ENCODE measurements around the gene ACVR1B.

The ACVR1B gene

DNA sequence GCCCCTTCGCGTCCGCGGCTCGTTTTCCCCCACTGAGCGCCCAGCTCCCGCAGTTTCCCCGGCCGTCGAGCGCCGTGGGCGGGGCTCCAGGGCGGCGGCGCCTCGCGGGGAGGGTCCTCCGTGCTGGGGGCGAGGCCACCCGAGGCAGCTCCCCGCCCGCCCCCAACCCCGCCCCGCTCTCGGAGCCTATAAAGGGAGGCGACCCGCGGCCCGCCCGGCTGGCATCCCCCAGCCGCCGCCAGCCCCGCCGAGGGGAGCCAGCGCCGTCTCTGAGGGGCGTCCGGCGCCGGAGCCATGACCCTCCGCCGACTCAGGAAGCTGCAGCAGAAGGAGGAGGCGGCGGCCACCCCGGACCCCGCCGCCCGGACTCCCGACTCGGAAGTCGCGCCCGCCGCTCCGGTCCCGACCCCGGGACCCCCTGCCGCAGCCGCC lies 55.2 kb downstream of the ACVR1B start, which contains the start of gene TAMALIN:
Gene TAMALIN, plus strand, starts transcription at position 221 of the 432 bp plus-strand sequence. Its CDS starts 74 bp downstream, at position 295.
- peak; percentile 89 for DNase-seq

DNA sequence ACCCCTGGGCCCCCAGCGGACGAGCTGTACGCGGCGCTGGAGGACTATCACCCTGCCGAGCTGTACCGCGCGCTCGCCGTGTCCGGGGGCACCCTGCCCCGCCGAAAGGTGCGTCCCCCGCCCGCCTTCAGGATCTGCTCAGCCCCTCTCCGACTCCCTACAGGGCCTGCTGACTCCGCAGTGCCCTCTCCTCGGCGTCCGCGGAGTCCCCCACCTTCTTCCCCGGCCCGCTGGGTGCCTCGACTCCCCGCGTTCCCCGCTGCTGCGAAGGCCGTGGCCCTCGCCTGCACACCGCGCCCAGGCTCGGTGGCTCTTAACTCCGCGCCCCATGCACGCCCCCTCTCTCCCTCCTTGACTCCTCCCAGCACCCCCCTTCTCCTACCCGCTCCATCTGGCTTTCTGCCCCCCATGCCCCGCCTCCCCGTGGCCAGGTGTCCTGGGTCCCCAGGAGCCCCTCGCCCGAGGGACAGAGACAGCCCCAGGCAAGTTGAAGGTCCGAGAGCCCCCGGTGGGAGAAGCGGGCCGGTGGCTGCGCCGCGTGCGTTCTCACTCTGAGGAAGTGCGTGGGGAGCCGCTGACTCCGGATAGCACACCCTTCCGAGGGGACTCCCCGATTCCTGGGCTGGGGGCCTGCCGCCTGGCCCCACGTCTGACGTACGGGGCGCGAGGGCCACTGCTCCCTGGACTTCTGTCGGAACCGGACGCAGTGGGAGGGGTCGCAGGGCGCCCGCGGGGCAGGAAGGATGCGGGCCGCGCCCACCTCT lies 55.8 kb downstream of the ACVR1B start:
- DNase-seq: peak; percentile 72

DNA sequence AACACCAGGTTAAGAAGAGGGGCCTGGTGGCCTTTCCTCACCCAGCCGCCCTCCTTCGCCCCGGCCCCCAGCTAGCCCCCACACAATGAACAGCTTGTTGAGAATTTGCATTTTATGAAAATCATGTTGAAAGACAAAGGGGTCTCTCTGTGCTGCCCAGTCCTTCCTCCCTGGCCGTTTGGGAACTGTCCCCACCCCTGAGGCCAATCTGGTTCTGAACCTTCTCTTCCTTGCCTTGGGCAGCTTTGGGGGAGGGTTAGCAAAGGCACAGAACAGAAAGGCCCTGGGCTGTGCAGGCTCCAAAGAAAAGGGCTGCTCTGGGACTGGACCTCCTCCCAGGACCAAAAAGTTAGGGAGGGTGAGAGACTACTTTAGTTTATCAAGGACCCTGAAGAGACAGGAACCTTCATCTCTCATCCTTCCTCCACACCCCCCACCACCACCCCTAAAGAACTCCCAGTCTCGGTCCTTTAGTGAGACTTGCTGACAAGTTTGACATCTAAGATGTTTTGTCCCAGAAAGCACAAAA lies 56.5 kb downstream of the ACVR1B start:
- no peak for DNase-seq

DNA sequence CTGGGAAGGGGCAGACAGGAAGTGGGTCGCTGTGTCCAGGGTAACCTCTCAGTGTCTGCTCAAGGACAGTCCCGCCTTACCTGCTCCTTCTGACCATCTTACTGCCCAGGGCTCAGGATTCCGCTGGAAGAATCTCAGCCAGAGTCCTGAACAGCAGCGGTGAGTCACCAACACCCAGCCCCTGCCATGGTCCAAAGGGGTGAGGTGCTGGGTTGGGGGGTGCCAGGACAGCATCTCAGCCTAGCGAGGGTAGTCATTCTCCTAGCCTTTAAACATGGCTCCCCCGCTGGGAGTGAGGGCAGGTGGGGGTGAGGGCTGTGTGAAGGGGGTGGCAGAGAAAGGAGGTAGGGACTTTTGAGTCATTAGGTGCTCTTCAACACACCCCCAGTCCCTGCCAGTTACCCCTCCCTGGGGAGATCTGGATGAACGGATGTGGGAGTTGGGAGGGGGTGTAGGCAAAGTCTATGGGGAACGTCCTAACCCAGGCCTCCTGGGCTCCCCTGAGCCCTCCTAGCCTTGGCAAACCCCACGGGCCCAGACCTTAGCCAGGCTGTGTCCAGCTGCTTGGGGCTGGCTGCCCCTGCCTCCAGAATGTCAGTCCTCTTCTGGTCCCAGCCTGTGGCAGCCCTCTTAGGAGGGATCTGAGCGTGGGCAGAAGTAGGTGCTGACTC lies 57.7 kb downstream of the ACVR1B start:
- no peak for DNase-seq

DNA sequence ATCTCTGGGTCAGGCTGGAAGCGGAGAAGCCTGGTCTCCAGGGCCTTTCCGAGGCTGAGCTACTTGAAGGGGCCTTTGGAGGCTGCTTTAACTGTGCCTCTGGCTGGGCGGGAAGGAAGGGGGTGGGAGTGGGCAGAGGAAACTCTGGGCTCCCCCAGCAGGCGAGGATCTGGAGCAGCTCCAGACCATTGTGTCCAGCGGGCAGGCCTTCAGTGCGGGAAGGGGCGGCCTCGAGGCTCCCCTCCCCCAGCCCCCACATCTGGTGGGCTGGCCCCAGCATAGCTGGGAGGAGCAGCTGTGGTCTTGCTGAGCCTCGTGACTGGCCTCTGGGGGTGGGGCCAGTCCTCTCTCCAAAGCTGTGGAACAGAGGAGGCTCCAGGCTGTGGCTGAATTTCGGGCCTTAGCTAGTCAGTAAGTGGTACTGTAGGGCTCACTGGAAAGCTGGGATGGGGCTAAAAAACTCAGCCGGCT lies 58.7 kb downstream of the ACVR1B start:
- DNase-seq: no peak

DNA sequence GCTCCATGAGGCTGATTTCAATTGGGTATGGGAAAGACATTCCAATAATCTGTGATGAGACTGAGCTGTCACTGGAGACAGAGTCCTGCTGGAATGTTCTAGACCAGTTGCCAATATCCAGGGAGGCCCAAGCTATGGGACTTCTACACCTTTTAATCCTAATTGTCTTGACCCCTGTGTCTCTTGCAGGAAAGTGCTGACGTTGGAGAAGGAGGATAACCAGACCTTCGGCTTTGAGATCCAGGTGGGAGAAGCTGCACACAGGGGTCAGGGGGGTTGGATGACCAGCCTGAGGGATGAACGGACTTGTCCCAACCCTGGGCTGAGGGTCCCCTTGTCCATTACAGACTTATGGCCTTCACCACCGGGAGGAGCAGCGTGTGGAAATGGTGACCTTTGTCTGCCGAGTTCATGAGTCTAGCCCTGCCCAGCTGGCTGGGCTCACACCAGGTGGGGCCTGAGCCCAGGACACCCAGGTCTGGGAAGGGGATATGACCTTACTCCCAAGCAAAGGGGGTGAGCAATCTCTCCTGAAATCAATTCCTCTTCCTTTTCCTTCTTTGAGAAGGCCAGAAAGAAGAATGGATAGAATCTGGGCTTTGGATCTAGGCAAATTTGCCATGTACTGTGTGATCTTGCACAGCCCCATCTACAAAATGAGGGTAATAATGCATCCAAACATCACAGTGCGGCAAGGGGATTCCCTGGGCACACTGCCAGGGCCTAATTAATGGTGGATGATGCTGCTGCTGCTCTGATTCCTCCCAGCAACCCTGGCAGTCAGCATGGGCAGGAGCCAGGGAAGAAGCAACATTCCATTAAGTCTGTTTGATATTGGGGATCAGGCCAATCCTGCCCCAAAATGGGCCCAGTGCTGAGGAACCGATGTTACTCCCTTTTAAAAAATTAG lies 59.4 kb downstream of the ACVR1B start:
- DNase-seq: no peak

DNA sequence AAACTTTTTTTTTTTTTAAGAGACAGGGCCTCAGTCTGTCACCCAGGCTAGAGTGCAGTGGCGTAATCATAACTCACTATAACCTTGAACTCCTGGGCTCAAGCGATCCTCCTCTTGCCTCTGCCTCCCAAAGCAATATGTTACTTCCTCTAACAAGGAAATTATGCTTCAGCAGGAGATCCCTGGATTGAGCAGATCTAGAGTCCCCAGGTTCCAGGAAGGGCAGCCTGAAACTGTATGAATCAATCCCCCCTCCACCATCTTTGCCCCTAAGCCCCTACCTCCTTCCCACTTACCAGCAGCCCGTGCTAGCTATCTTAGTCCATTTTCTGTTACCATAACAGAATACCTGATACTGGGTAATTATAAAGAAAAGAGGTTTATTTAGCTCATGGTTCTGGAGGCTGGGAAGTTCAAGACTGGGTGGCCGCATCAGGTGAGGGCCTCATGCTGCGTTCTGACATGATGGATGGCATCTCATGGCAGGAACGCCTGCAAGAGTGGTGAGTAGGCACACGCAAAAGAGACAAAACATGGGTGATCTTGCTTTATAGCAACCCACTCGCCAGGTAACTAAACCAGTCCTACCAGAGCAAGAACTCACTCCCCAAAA lies 60.2 kb downstream of the ACVR1B start:
- no peak for DNase-seq

DNA sequence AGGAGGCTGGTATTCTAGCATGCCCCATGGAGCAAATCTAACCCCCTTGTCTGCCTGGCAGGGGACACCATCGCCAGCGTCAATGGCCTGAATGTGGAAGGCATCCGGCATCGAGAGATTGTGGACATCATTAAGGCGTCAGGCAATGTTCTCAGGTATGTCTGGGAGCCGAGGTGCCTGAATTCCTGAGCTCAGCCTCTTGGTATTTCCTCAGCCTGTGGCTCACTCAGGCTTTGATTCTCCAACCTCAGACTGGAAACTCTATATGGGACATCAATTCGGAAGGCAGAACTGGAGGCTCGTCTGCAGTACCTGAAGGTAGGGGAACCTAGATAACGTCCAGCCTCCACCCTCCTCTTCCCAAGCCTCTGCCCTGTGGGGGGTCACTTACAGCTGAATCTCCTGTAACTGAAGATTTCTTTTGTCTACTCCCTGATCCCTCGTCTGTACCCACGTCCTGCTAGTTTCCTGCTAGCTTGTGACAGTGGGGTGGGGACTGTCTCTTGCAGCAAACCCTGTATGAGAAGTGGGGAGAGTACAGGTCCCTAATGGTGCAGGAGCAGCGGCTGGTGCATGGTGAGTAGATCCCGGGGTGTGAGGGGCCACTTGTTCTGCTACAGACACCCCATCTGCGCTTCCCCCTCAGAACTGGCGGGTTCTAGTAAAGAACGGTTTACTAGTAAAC lies 62.3 kb downstream of the ACVR1B start:
- DNase-seq: no peak

DNA sequence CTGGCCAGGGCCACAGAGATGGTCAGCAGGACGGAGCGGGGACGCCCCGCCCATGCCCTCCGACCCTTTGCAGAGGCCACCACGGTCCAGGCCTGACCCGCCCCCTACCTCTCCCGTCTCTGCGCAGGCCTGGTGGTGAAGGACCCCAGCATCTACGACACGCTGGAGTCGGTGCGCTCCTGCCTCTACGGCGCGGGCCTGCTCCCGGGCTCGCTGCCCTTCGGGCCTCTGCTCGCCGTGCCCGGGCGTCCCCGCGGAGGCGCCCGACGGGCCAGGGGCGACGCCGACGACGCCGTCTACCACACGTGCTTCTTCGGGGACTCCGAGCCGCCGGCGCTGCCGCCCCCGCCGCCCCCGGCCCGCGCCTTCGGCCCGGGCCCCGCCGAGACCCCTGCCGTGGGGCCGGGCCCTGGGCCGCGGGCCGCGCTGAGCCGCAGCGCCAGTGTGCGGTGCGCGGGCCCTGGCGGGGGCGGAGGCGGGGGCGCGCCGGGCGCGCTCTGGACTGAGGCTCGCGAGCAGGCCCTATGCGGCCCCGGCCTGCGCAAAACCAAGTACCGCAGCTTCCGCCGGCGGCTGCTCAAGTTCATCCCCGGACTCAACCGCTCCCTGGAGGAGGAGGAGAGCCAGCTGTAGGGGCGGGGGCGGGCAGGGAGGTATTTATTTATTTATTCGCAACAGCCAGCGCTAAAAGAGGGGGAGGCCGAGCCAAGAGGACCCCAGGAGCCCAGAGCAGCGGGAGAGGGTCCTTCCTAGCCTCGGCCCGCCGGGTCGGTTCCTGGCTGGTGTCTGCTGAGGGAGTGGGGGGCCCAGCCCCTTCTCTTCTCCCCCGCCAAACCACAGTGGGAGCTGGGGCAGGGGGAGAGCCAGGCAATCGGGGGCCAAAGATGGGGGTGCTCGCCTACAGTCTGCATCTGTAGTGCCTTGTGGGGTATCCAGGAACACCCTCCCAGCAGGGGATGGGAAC lies 63.4 kb downstream of the ACVR1B start:
- DNase-seq: no peak

DNA sequence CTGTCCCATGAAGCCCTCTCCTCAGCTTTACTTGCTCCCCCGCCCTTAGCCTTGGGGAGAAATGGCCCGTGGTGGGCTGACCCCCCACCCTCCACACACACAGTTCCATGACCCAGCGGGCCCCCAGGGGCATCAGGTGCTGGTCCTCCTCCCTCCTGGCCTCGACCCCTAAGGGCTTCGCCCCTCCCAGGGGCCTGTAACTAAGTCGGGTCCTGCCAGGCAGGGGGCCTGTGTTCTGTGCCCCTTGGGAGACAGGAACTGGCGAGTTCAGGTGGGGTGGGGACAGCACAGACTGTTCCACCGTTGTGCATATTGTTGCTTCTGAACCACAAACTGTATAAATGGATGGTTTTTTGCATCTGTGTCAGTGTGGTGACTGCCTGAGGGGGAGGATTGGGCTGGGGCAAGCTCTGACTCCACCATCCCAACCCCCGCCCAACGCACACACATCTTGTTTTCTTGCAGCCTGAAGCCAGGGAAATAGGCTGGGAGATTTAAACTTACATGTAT lies 64.1 kb downstream of the ACVR1B start:
- DNase-seq: no peak

DNA sequence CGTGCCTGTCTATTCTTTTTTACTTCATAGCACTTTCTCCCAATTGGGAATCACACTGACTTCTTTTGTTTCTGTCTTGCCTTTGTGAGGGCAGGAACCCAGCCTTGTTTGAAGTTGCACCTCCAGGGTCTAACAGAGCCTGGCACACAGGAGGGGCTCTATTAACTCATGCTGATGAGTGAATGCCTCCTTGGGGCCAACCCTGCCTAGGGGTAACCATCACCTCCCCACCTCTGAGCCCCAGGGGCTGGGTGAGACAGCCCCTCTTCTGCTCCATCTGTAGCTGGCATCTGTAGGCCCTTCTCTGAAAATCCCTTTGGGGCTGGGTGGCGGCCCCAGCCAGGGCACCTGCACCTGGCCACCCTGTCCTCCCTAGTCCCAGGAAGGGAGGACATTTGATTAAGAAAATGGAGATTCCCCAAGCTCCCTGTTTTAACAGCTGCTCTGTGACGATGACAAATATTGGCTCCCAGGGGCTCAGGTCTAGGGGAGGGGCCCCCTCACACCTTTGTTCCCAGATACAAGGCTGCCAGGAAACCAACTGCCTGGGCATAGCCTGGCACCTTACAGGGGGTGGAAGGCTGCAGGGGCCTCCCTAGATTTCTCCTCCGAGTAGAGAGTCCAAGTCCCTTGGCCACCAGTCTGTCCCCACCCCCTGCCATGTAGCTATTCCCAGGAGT lies 67.1 kb downstream of the ACVR1B start:
- no peak for DNase-seq

DNA sequence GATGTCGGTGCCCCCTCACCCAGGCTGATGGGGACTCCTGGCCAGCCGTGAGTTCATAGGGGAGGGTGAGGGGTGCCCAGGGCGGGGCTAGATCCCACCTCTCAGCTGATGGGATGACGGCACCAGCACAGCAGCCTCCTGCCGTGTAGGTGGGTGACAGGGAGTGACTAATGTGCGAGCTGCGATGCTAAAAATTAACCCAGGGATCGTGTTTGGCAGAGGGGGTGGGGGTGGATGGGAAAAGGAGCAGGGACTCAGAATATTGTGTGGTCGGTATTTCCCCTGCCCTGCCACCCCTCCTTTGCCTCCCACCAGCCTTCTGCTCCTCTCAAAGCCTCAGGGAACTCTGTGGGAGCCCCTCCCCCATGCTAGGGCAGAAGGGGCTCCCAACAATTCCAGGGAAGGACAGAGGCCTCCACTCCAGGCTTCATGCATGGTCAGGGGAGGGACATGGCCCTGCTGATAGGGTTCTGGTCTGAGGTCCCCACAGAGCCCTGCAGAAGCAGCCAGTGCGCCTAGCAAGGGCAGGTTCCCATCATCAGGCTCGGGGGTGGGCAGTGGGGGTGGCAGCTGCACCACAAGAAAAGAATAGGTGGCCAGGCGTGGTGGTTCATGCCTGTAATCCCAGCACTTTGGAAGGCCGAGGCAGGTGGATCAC lies 67.7 kb downstream of the ACVR1B start:
- DNase-seq: no peak

DNA sequence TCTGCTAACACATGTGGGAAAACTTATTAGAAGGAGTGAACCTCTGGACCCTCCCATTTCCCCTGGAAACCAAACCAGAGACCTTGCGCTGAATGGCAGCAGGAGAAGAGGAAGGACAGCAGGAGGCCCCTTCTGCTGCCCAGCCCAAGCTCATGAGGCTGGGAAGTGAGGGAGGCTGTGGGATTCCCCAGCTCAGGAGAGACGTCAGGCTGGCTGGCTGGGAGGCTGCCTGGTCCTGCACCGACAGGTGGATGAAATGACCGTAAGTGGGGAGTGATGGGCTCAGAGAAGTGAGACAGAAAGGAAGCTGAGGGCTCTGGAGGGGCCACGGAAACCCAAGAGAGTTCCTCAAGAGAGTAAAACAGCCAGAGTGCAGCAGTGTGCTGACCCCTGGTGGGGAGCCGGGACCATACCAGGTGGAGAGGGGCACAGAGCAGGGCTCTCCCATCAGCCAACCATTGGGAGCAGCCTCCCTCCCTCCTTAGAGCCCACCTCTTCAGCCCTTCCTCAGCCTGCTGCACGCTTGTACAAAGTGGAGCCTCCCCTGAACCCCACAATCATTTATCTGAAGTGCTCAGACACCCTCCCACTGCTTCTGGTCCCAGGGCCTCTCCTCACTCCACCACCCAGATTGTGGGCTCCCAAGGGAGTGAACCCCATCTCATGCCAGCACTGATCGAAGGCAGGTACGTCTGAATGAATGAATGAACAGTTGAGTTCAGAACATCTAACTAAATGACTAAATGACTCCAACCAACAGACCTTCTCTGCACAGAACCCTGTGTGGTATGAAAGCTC lies 69.2 kb downstream of the ACVR1B start:
- DNase-seq: peak; percentile 70

DNA sequence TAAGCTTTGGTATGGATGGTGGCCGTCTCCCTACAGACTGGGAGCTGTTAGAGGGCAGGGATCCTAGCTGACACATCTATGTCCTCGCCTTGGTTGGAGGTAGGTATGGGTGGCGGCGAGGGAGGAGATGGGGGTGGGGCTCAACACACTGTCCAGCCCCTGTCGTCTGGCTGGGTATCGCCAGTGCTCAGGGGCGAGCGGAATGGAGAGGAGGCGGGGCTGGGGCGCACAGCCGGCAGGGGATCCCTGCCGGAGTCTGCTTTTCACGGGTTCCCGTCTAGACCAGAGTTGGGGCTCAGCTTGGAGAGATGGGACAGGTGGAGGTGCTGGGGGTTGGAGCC lies 71.3 kb downstream of the ACVR1B start:
- DNase-seq: no peak

DNA sequence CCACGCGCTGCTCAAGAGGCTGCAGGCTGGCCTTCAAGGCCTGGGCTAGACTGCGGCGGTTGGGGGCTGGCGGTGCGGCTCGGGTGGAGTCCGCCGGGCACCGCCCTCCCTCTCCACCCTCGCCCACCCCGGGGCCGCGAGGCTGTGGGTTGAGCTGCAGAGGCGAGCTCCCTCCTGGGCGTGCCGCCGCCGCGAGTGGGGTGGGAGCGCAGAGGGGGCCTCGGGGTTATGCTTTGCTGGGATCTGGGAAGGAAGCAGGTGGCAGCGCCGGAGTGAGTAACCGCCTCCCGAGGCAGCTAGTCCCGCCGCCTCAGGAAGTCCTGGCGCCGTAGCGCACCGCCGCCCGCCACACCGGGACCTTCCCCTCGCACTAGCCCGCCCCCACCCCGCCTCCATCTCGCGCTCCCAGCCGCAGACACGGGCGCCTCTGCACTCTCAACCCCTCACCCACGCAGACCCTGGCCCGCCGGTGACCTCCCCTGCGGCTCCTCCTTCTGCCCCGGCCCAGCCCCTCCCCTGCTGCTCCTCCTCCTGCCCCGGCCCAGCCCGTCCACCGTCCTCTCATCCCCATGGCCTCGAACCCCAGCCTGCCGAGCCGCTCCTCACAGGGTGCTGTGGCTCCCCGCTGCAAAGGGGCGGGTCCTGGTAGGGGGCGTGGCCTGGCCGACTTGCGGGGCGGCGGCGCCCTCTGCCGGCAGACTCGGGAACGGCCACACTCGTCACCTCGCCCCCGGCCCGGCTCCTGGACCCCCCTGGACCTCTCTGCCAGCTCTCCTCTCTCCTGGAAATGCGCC lies 71.9 kb downstream of the ACVR1B start:
- DNase-seq: peak; percentile 89

DNA sequence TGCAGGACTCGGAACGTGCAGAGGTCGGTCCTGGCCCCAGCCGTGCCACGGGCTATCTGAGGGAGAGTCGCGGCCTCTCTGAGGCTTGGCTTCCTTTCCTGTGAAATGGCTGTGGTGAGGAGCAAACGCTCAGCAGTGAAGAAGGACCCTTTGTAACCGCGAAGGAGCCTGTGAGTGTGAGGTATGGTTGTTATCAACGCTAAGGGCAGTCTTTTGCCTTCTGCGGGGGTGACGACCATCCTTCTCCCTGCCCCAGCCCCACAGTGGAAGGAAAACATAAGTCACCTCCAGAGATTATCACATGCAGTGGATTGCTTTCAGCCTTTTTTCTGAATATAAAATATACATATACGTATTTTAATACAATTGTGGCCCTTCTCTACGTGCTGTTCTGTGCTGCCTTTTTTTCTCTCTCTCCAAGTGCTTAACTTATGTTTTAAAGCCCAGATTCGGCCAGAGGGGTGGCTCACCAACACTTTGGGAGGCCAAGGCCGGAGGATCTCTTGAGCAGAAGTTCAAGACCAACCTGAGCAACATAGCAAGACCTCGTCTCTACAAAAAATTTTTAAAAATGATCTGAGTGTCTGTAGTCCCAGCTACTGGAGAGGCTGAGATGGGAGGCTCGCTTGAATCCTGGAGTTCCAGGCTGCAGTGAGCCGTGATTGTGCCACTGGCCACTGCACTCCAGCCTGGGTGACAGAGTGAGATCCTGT lies 72.6 kb downstream of the ACVR1B start:
- DNase-seq: no peak

DNA sequence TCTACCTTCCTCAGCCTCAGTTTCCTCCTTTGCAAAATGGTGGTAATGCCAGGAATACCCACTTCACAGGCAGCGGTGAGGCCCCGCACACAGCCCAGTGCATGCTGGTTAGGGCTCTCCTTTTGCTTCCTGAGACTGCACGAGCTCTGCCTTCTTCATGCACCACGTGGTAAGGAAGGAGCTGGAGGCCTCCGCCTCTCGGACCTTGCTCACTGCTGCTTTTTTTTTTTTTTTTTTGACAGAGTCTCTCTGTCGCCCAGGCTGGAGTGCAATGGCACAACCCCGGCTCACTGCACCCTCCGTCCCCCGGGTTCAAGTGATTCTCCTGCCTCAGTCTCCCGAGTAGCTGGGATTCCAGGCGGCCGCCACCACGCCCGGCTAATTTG lies 73.3 kb downstream of the ACVR1B start:
- DNase-seq: peak; percentile 67

Data from CD4-positive, alpha-beta T cell treated with Interleukin-21 for 1 hour (primary cell).